ENCODE measurements around the gene NLRP12.
"Not testable (repeated sequence)": the region's sequence is repeated elsewhere in the genome, so short reads cannot be mapped to it uniquely, and the experiment has no call there.

NLRP12 gene

DNA sequence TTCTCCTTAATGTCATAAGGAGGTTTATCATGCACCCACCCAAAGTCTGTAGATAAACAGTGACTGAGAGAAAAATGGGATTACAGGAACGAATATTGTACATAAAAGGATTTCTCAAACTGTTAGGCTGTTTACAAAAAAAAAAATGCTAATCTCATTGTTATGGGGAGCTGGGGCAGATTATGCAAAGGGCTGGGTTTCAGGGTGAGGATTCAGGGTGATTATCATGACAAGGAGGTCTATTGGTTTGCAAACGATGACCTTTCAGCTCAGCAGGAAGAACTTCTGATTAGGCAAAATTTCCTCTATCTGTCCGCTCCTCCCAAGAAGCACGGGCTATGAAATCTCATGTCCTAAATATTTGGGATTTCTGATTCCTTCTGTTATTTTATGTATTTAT is 41.4 kb downstream of the NLRP12 start:
- TF ChIP-seq, protein P1, sequence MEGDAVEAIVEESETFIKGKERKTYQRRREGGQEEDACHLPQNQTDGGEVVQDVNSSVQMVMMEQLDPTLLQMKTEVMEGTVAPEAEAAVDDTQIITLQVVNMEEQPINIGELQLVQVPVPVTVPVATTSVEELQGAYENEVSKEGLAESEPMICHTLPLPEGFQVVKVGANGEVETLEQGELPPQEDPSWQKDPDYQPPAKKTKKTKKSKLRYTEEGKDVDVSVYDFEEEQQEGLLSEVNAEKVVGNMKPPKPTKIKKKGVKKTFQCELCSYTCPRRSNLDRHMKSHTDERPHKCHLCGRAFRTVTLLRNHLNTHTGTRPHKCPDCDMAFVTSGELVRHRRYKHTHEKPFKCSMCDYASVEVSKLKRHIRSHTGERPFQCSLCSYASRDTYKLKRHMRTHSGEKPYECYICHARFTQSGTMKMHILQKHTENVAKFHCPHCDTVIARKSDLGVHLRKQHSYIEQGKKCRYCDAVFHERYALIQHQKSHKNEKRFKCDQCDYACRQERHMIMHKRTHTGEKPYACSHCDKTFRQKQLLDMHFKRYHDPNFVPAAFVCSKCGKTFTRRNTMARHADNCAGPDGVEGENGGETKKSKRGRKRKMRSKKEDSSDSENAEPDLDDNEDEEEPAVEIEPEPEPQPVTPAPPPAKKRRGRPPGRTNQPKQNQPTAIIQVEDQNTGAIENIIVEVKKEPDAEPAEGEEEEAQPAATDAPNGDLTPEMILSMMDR (IDR thresholded peaks at IDR 0.05; ENCODE audit: low read depth, low read length), result no peak

DNA sequence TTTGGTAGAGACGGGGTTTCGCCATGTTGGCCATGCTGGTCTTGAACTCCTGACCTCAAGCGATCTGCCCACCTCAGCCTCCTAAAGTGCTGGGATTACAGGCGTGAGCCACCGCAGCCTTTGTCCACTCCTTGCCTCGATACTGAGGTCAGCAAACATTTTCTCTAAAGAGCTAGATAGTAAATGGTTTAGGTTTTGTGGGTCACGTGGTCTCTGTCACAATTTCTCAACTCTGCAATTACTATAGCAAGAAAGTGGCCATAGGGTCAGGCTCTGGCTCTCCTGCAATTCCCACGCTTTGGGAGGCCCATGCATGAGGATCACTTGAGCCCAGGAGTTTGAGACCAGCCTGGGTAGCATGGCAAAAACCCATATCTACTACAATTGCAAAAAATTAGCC is 42.8 kb downstream of the NLRP12 start:
- H3K4me3 ChIP-seq (ENCODE audit: low read depth, low read length); in situ Hi-C loops (cut with HindIII; ENCODE audit: low sequenced_read_pairs); DNase-seq (ENCODE audit: low read depth, low spot score): not testable (repeated sequence)

More for the DNA sequence above, 41.4 kb downstream of the NLRP12 start:
- in situ Hi-C loops (cut with HindIII; ENCODE audit: low sequenced_read_pairs), result no loop called here
- H3K4me3 ChIP-seq (ENCODE audit: low read depth, low read length), result no peak overlapping the region
- no peak for DNase-seq (ENCODE audit: low read depth, low spot score)

DNA sequence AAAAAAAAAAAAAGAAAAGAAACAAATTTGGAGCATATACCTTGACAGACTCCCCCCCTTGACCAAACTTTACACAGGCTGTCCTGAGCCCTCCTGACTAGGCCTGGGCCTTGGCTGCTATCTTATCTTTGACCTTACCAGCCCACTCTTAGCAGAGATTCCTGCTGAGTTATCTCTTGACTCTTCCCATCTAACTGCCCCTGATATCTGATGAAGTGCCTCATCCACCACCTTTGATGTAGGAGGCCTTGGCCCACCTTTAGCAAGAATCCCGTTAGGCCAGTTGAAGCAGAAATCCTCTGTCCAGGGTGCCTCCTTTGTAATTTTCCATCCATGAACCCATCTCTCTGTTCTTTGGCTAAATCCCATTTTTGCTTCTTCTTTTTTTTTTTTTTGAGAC is 43.6 kb downstream of the NLRP12 start:
- no peak for DNase-seq (ENCODE audit: low read depth, low spot score)
- no peak overlapping the region for H3K4me3 ChIP-seq (ENCODE audit: low read depth, low read length)
- in situ Hi-C loops (cut with HindIII; ENCODE audit: low sequenced_read_pairs), result no loop called here
- TF ChIP-seq, protein P1 (IDR thresholded peaks at IDR 0.05; ENCODE audit: low read depth, low read length), result no peak

DNA sequence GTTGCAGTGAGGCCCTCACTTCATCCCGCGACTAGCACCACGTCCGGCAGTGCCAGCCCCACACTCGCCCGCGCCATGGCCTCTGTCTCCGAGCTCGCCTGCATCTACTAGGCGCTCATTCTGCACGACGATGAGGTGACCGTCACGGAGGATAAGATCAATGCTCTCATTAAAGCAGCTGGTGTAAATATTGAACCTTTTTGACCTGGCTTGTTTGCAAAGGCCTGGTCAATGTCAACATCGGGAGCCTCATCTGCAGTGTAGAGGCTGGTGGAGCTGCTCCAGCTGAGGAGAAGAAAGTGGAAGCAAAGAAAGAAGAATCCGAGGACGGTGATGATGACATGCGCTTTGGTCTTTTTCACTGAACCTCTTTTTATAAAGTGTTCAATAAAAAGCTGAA is 48.6 kb downstream of the NLRP12 start:
- in situ Hi-C loops (cut with HindIII; ENCODE audit: low sequenced_read_pairs), result no loop called here
- TF ChIP-seq, protein P1 (IDR thresholded peaks at IDR 0.05; ENCODE audit: low read depth, low read length), result no peak
- H3K4me3 ChIP-seq (ENCODE audit: low read depth, low read length), result no peak overlapping the region
- DNase-seq (ENCODE audit: low read depth, low spot score), result no peak

DNA sequence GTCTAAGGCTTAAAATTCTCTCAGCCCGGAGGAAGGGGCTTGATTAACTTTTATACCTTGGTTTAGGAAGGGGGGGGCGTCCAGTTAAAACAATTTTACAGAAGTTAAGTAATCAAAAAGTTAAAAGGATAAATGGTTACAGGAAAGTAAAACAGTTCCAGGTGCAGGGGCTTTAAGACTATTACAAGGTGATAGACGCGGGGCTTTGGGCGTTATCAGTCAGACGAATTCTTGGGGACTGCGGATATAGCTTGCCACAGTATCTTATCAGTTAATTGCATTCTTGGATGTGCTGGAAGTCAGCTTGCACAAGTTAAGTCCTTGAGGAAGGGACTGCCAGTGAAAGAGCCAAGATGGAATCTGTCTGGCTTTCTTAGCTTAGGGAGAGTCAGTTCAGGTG is 49.6 kb downstream of the NLRP12 start:
- in situ Hi-C loops (cut with HindIII; ENCODE audit: low sequenced_read_pairs); H3K4me3 ChIP-seq (ENCODE audit: low read depth, low read length); DNase-seq (ENCODE audit: low read depth, low spot score): not testable (repeated sequence)

DNA sequence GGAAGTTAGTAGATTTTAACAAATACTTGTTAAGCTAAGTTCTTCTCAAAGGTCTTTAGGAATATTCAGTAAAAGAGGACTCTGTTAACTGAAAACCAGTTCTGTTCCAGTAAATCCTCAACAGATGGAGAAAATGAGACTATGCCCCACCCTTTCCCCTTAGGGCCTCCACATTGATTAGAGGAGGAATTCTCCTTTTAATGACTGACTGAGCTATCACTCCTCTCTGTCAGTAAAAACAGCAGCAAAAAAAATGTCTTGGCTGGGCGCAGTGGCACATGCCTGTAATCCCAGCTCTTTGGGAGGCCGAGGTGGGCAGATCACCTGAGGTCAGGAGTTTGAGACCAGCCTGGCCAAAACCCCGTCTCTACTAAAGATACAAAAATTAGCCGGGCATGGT is 50.1 kb downstream of the NLRP12 start:
- in situ Hi-C loops (cut with HindIII; ENCODE audit: low sequenced_read_pairs), result no loop called here
- TF ChIP-seq, protein P1 (IDR thresholded peaks at IDR 0.05; ENCODE audit: low read depth, low read length), result no peak
- no peak for DNase-seq (ENCODE audit: low read depth, low spot score)

DNA sequence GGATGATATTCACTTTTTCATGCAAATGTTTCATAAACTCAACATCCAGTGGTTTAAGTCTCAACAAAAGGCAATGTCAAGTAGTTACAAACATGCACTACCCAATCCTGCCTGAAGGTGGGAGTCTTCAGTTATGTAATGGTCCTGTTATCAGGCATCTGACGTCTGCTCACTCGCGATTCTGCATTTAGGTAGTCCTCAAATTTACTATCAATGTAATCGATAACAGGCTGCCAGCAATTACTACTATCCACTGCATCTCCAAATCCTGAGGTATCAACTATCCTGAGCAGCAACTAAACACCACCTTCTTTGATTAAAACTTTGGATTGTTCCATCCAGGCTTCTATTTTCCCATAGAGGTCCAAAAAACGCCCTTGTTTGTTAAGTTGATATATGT is 51.2 kb downstream of the NLRP12 start:
- in situ Hi-C loops (cut with HindIII; ENCODE audit: low sequenced_read_pairs), result no loop called here
- DNase-seq (ENCODE audit: low read depth, low spot score), result peak; percentile 43
- H3K4me3 ChIP-seq (ENCODE audit: low read depth, low read length), result no peak overlapping the region
- TF ChIP-seq, protein P1 (IDR thresholded peaks at IDR 0.05; ENCODE audit: low read depth, low read length), result peak; percentile 69

More for the DNA sequence above, 50.1 kb downstream of the NLRP12 start:
- H3K4me3 ChIP-seq (ENCODE audit: low read depth, low read length), result no peak overlapping the region

DNA sequence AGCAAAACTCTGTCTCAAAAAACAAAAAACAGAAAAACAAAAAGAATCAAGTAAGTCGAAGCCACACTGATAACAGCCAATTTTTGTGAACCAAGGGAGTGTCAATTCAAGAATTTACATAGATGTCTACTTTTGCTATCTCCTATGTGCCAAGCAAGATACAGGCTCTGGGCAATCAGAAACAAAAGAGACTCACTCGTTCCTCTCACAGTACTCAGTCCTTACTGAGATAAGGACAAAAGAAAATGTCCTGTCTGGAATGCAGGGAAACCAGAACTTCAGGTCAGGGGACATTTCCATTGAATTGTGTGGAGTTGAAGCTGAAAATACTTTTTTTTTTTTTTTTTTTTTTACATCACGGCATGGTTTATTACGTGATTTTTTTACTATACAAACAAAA is 53.0 kb downstream of the NLRP12 start:
- DNase-seq (ENCODE audit: low read depth, low spot score), result no peak
- no peak overlapping the region for H3K4me3 ChIP-seq (ENCODE audit: low read depth, low read length)
- in situ Hi-C loops (cut with HindIII; ENCODE audit: low sequenced_read_pairs), result no loop called here
- TF ChIP-seq, protein P1 (IDR thresholded peaks at IDR 0.05; ENCODE audit: low read depth, low read length), result no peak

DNA sequence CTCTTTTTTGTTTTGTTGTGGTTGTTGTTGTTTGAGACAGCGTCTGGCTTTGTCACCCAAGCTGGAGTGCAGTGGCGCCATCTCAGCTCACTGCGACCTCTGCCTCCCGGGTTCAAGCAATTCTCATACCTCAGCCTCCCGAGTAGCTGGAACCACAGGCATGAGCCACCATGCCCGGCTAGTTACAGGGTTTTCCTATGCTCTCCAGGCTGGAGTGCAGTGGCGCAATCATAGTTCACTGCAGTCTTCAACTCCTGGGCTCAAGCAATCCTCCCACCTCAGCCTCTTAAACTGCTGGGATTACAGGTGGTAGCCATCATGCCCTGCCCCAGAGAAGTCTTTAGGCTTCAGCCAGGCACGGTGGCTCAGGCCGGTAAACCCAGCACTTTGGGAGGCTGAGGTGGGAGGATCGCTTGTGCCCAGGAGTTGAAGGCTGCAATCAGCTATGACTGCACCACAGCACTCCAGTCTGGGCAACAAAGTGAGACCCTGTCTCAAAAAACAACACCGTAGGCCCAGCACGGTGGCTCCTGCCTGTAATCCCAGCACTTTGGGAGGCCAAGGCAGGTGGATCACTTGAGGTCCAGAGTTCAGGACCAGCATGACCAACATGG is 54.3 kb downstream of the NLRP12 start:
- DNase-seq (ENCODE audit: low read depth, low spot score); in situ Hi-C loops (cut with HindIII; ENCODE audit: low sequenced_read_pairs); H3K4me3 ChIP-seq (ENCODE audit: low read depth, low read length): not testable (repeated sequence)
